Mesodermal cell (in vitro differentiated cells): ENCODE results near the gene SNX18.

Source experiments
- H3K27ac ChIP-seq: 2 replicates; pipeline ENCODE4 v1.7.0; 2013; ENCODE audit warnings: mild to moderate bottlenecking, low read depth, low read length, moderate library complexity; ENCODE audit not compliant: severe bottlenecking
- H3K36me3 ChIP-seq: 2 replicates; pipeline ENCODE4 v1.7.1; 2013; ENCODE audit warnings: mild to moderate bottlenecking, low read length, moderate library complexity; ENCODE audit not compliant: control insufficient read depth, insufficient read depth
- H3K4me1 ChIP-seq: one replicate; pipeline ENCODE4 v1.7.1; 2013; ENCODE audit warnings: mild to moderate bottlenecking, low read length; ENCODE audit not compliant: insufficient read depth, control insufficient read depth, poor library complexity, severe bottlenecking
- H3K4me3 ChIP-seq: 2 replicates; pipeline ENCODE4 v1.7.0; 2013; ENCODE audit warnings: low read length, control low read depth, mild to moderate bottlenecking; ENCODE audit not compliant: insufficient read depth, poor library complexity, severe bottlenecking; ENCODE audit errors: extremely low read depth
- H3K9me3 ChIP-seq: 2 replicates; pipeline ENCODE4 v1.7.1; 2013; ENCODE audit warnings: mild to moderate bottlenecking, low read length, moderate library complexity; ENCODE audit not compliant: control insufficient read depth
- WGBS, 2 experiments: methylation state at CpG; one replicate each; pipeline ENCODE4 v1.1.5; 2013; ENCODE audit warnings: missing lambda C conversion rate in 2 of 2; ENCODE audit not compliant: insufficient coverage in 2 of 2; 5-methylcytosine and 5-hydroxymethylcytosine counted together

Gene SNX18

DNA sequence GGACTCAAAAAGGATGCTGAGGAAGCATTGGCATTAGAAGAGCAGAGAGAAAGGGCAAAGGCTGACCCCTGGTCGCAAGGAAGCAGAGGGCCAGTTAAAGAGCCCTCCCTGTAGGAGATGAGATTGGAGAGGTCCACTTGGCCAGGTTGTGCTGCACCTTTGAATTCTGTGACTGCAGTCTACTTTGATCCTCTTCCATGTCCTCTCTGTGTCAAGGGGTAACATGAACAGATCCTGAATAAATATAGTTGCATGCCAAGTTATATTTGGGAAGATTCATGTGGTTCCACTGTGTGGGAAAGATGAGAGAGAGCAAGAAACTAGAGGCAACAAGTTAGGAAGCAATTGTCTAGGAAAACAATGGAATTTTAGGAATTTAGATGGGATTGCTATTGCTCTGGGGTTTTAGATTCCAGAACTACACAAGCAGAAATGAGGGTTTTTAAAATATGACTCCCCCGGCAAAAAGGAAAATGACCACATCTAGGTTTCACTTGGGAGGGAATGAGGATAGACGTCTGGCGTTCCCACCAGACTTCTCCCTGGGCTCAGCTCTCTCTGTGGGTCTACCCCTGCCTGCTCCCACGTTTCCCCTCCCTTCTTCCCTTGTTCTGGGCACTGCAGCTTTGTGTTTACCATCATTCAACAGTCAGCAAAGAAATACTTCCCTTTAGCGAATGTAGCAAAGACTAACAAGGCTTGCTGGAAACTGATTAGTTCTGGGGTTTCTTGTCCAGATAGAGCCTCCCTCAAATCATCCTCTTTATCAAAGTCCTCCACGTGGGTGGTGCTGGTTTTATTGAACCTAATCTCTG, 63.6 kb downstream of the SNX18 start:
- no peaks in the 10 kb centered on the region for H3K36me3 ChIP-seq
- WGBS, 2 experiments = 78 to 83% methylated on average over 5 to 6 of the region's 7 CpGs
- H3K4me1 ChIP-seq = peaks cover 13% of the 10 kb centered on the region
- H3K27ac ChIP-seq = peak overlapping the region; percentile 6
- peaks cover 2% of the 10 kb centered on the region for H3K9me3 ChIP-seq
- H3K4me3 ChIP-seq = no peak overlapping the region

DNA sequence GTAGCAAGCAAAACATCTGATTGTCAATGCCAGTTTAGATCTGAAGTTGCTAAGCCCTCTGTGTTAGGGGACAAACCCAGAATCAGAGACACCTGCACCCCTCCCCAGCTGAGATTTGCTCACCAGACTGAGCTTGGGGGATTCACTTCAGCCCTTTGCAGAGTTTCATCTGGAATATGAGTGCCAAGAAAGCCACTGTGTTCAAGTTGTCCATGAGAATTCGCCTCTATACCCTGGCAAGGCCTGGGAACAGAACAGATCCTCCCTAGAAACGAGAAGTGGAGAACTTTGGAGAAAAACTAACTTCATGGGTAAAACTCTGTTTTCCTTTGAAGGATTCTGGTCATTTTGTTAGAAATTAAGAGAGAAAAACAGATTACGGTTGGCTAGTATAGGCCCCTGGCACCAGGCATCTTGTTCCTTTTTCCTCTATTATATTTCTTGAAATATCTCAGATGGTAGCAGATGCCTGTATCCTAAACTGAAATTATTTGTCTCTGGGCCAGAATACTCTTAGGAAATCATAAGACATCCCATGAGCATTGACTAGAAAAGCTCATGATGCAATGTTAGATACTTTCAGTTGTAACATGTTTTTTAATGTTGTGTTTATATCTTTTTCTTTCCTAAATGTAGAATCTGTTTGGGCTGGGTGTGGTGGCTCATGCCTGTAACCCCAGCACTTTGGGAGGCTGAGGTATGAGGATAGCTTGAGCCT, 64.4 kb downstream of the SNX18 start:
- Histone ChIP-seq H3K36me3 (no peaks in the 10 kb centered on the region), H3K4me3 (no peak overlapping the region), H3K27ac (no peak overlapping the region), H3K9me3 (peaks cover 7% of the 10 kb centered on the region), H3K4me1 (peaks cover 13% of the 10 kb centered on the region)
- WGBS, 2 experiments = 50 to 100% methylated on average over 1 to 2 of the region's 3 CpGs

DNA sequence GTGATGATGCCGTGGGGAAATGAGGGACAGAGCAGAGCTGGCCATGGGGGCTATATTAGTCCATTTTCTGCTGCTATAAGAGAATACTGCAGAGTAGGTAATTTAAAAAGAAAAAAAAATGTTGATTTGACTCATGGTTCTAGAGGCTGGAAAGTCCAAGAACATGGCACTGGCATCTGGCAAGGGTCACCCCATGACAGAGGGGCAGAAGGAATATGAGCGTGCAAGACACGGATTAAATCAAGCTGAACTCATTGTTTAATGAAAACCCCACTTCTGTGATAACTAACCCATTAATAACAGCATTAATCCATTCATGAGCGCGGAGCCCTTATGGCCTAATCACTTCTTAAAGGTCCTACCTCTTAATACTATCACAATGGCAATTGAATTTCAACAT, 68.8 kb downstream of the SNX18 start:
- H3K27ac ChIP-seq = no peak overlapping the region
- 91 to 100% methylated on average over 4 to 5 of the region's 5 CpGs for WGBS, 2 experiments
- no peaks in the 10 kb centered on the region for H3K36me3 ChIP-seq
- peaks cover 7% of the 10 kb centered on the region for H3K9me3 ChIP-seq
- peaks cover 16% of the 10 kb centered on the region for H3K4me1 ChIP-seq
- no peak overlapping the region for H3K4me3 ChIP-seq

DNA sequence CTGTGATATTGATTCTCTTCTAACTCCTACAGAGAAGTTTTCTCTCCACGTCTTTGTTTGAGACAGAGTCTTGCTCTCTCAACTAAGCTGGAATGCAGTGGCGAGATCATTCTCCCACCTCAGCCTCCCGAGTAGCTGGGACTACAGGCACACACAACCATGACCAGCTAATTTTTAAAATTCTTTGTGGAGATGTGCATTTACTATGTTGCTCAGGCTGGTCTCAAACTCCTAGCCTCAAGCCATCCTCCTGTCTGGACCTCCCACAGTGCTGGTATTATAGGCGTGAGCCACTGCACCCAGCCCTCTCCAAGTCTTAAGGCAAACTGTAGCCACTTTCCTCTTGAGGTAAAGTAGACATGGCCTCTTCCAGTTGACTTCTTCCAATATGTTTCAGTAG, 72.2 kb downstream of the SNX18 start:
- 57 to 83% methylated on average over 1 to 2 of the region's 4 CpGs for WGBS, 2 experiments
- Histone ChIP-seq H3K4me1 (peaks cover 9% of the 10 kb centered on the region), H3K4me3 (no peak overlapping the region), H3K9me3 (peaks cover 7% of the 10 kb centered on the region), H3K36me3 (no peaks in the 10 kb centered on the region), H3K27ac (no peak overlapping the region)

DNA sequence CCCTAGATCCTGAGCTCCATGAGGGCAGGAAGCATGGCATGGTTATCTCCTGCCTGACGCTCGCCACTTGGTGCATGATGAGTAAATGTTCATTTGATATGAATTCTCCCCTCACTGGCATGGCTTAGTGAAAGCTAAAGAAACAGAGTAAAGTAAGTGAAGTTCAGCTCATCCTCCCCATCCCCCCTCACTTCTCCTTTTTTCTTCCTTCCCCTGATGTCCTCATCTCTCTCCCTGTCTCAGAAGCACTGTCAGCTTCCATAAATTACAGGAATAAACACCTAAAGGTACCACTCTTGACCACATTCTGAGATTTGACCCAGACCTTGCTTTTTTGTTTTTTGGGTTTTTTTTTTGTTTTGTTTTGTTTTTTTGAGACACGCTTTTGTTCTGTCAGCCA, 73.3 kb downstream of the SNX18 start:
- Histone ChIP-seq H3K4me3 (no peak overlapping the region), H3K9me3 (peaks cover 7% of the 10 kb centered on the region), H3K4me1 (peaks cover 13% of the 10 kb centered on the region), H3K27ac (no peak overlapping the region), H3K36me3 (no peaks in the 10 kb centered on the region)
- no CpG with 5 or more reads among the region's 3 CpGs for WGBS, 2 experiments

DNA sequence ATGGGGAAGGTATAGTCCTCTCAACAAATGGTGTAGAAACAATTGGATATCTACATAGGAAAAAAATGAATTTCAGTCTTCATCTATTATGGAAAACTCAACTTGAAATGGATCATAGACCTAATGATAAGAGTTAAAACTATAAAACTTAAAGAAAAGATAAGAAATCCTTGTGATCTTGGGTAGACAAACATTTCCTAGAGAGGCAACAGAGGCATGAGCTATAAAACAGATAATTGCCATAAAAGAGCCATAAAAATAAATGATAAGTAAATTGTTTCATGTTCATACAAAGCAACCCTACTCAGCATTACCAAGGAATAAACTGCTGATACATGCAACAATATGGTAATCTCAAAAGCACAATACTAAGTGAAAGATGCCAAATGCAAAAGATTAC, 76.2 kb downstream of the SNX18 start:
- Histone ChIP-seq H3K9me3 (no peaks in the 10 kb centered on the region), H3K4me3 (no peak overlapping the region), H3K27ac (no peak overlapping the region), H3K4me1 (peaks cover 13% of the 10 kb centered on the region), H3K36me3 (no peaks in the 10 kb centered on the region)

DNA sequence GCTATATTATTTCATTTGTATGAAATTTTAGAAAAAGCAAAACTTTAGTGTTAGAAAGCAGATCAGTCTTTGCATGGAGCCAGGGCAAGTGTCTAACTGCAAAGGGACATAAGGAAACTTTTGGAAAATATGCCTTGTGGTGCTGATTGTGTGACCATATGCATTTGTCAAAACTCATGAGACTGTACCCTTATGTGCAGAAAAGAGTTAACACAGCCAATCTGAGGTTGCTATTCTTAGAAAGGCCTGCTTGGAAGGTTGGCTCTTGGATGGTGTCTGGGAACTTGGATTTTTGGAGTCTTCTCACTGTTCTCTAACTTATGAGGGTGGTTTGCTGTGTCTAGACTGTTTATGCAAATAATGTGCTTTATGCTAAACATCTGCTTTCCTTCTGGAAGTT, 76.6 kb downstream of the SNX18 start:
- Histone ChIP-seq H3K4me1 (peaks cover 13% of the 10 kb centered on the region), H3K36me3 (no peaks in the 10 kb centered on the region), H3K9me3 (no peaks in the 10 kb centered on the region), H3K4me3 (no peak overlapping the region), H3K27ac (no peak overlapping the region)

DNA sequence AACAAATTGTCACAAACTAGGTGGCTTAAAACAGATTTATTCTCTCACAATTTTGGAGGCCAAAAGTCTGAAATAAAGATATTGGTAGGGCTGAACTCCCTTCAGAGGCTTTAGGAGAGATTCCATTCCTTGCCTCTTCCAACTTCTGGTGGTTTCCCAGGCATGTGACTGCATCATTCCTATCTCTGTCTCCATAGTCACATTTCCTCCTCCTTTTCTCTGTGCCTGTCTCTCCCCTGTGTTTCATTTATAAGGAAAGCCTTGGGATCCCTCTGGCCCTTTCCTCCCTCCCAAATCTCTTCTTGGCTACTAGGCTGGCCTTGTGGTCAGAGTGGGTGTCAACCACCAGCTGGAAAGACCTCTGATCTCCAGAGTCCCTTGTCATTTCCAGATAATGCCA, 78.2 kb downstream of the SNX18 start:
- no peaks in the 10 kb centered on the region for H3K9me3 ChIP-seq
- no peaks in the 10 kb centered on the region for H3K36me3 ChIP-seq
- H3K4me3 ChIP-seq = no peak overlapping the region
- H3K4me1 ChIP-seq = peaks cover 4% of the 10 kb centered on the region
- H3K27ac ChIP-seq = no peak overlapping the region
